Thymus (tissue), 11 donors: ENCODE data around the gene SLX4IP. TPM values are rescaled to one million over a fixed set of nuclear protein-coding genes. Genes with fewer than 3 reads are reported as not detected.

Experiments
- DNase-seq, 9 donors: peaks; one replicate each; pipeline ENCODE4 v3.0.0-alpha.2; 2013; ENCODE audit warnings: low spot score in 9 of 9, low read depth in 6 of 9, missing footprints in 1 of 9
- H3K27ac ChIP-seq, 2 donors: one replicate each; pipeline ENCODE4 v1.5.1; 2013; ENCODE audit warnings: control low read depth in 1 of 2, low read depth in 1 of 2, low read length in 1 of 2, mild to moderate bottlenecking in 1 of 2, moderate library complexity in 1 of 2
- H3K27me3 ChIP-seq, 2 donors: one replicate each; pipeline ENCODE4 v1.5.1; 2013; ENCODE audit warnings: low read length in 1 of 2; ENCODE audit not compliant: control insufficient read depth in 2 of 2, insufficient read depth in 1 of 2
- H3K36me3 ChIP-seq, 2 donors: one replicate each; pipeline ENCODE4 v1.5.1; 2013; ENCODE audit warnings: low read length in 1 of 2, mild to moderate bottlenecking in 1 of 2, moderate library complexity in 1 of 2; ENCODE audit not compliant: control insufficient read depth in 2 of 2, insufficient read depth in 2 of 2
- H3K4me1 ChIP-seq, 2 donors: one replicate each; pipeline ENCODE4 v1.5.1; 2013; ENCODE audit warnings: low read length in 2 of 2; ENCODE audit not compliant: control insufficient read depth in 2 of 2, insufficient read depth in 2 of 2
- H3K4me3 ChIP-seq, 2 donors: one replicate each; pipeline ENCODE4 v1.5.1; 2013; ENCODE audit warnings: low read length in 2 of 2, control low read depth in 1 of 2, mild to moderate bottlenecking in 1 of 2
- H3K9me3 ChIP-seq, 2 donors: one replicate each; pipeline ENCODE4 v1.5.1; 2013; ENCODE audit warnings: low read length in 1 of 2, mild to moderate bottlenecking in 1 of 2; ENCODE audit not compliant: control insufficient read depth in 2 of 2, insufficient read depth in 1 of 2
- WGBS: extraction: QIAGEN DNeasy Blood & Tissue Kit; methylation state at CpG from one replicate; pipeline ENCODE4 v1.1.7; 2013; 5-methylcytosine and 5-hydroxymethylcytosine counted together
- polyA plus RNA-seq: library from polyadenylated mRNA; stranded (reverse); fragments of 200-250 nt; gene quantifications from one replicate; pipeline ENCODE4 v1.2.3, GENCODE V29; 2013
- total RNA-seq: library from RNA; stranded (reverse); fragments of 120-200 nt; gene quantifications from one replicate; pipeline ENCODE4 v1.2.4, GENCODE V29; 2013
- donor health status: healthy.

The SLX4IP gene
- total and polyA plus RNA-seq, 2 donors: 5.1 to 7.4 TPM

GRCh38 chr20:10423735-10424134 is 11.4 kb upstream of the SLX4IP start:
- Histone ChIP-seq H3K4me3 (no peak overlapping the region), H3K4me1 (no peaks in the 10 kb centered on the region)

GRCh38 chr20:10427060-10427692 is 7.9 kb upstream of the SLX4IP start:
- peak in 6 of 9 donors; percentile 12 to 53 (median 20) for DNase-seq
- Histone ChIP-seq H3K27me3 (no peaks in the 10 kb centered on the region), H3K9me3 (no peaks in the 10 kb centered on the region), H3K27ac (no peak overlapping the region), H3K4me1 (no peaks in the 10 kb centered on the region), H3K4me3 (no peak overlapping the region), H3K36me3 (no peaks in the 10 kb centered on the region)
- 37% methylated on average over 3 of the region's 3 CpGs for WGBS

More at GRCh38 chr20:10423735-10424134, 11.4 kb upstream of the SLX4IP start:
- H3K9me3 ChIP-seq: no peaks in the 10 kb centered on the region
- no peaks in the 10 kb centered on the region for H3K27me3 ChIP-seq
- no peak for DNase-seq
- no peak overlapping the region for H3K27ac ChIP-seq
- H3K36me3 ChIP-seq: peaks cover 0 to 10% of the 10 kb centered on the region in 2 donors
- 96% methylated on average over 2 of the region's 2 CpGs for WGBS

- H3K27me3 ChIP-seq: no peaks in the 10 kb centered on the region
- peaks cover under 1 to 2% of the 10 kb centered on the region in 2 donors for H3K4me1 ChIP-seq
- no peak overlapping the region for H3K4me3 ChIP-seq
- no peak for DNase-seq
- H3K9me3 ChIP-seq: no peaks in the 10 kb centered on the region
- no peak overlapping the region for H3K27ac ChIP-seq
- no peaks in the 10 kb centered on the region for H3K36me3 ChIP-seq
These were observed 7.1 kb upstream of the SLX4IP start for GRCh38 chr20:10428008-10428407.

- no peak for DNase-seq
- Histone ChIP-seq H3K4me3 (no peak overlapping the region), H3K9me3 (peaks cover 0 to 4% of the 10 kb centered on the region in 2 donors), H3K27ac (no peak overlapping the region), H3K27me3 (no peaks in the 10 kb centered on the region), H3K36me3 (no peaks in the 10 kb centered on the region), H3K4me1 (peaks cover 5 to 8% of the 10 kb centered on the region in 2 donors)
- 92% methylated on average over 5 of the region's 5 CpGs for WGBS
These were observed 5.6 kb upstream of the SLX4IP start for GRCh38 chr20:10429443-10429981.

GRCh38 chr20:10430000-10430466 is 5.1 kb upstream of the SLX4IP start:
- no peak for DNase-seq
- Histone ChIP-seq H3K9me3 (peaks cover 0 to 4% of the 10 kb centered on the region in 2 donors), H3K27ac (no peak overlapping the region), H3K4me1 (peaks cover 5 to 8% of the 10 kb centered on the region in 2 donors), H3K4me3 (no peak overlapping the region), H3K27me3 (no peaks in the 10 kb centered on the region), H3K36me3 (no peaks in the 10 kb centered on the region)

- WGBS: 95% methylated on average over 5 of the region's 5 CpGs
- Histone ChIP-seq H3K9me3 (peaks cover 0 to 4% of the 10 kb centered on the region in 2 donors), H3K27ac (no peak overlapping the region), H3K36me3 (no peaks in the 10 kb centered on the region), H3K4me3 (no peak overlapping the region), H3K4me1 (peaks cover 5 to 8% of the 10 kb centered on the region in 2 donors), H3K27me3 (no peaks in the 10 kb centered on the region)
- DNase-seq: no peak
These were observed 4.4 kb upstream of the SLX4IP start for GRCh38 chr20:10430704-10431103.

- Histone ChIP-seq H3K4me3 (no peak overlapping the region), H3K27me3 (no peaks in the 10 kb centered on the region), H3K27ac (no peak overlapping the region), H3K36me3 (no peaks in the 10 kb centered on the region), H3K4me1 (peaks cover 5 to 8% of the 10 kb centered on the region in 2 donors), H3K9me3 (peaks cover 0 to 4% of the 10 kb centered on the region in 2 donors)
- DNase-seq: no peak
- WGBS: 98% methylated on average over 1 of the region's 1 CpG
These were observed 3.0 kb upstream of the SLX4IP start for GRCh38 chr20:10432079-10432478.

- Histone ChIP-seq H3K36me3 (no peaks in the 10 kb centered on the region), H3K27ac (peak overlapping the region; percentile 97 to 98), H3K4me3 (peak overlapping the region; percentile 81 to 92), H3K4me1 (peaks cover 5 to 8% of the 10 kb centered on the region in 2 donors), H3K27me3 (no peaks in the 10 kb centered on the region), H3K9me3 (peaks cover 0 to 4% of the 10 kb centered on the region in 2 donors)
- WGBS: 67% methylated on average over 30 of the region's 30 CpGs
- DNase-seq: no peak
These were observed 2.0 kb upstream of the SLX4IP start for GRCh38 chr20:10433014-10433622.
